H9 (cell line): ENCODE data around the gene RAPSN. TPM values are rescaled to one million over a fixed set of nuclear protein-coding genes. Genes with fewer than 3 reads are reported as not detected.

ENCODE experiments used
- DNase-seq: peaks from one replicate; pipeline ENCODE4 v3.0.0-alpha.2; 2017
- H2AFZ ChIP-seq: one replicate; pipeline ENCODE4 v1.6.1; 2013; ENCODE audit warnings: mild to moderate bottlenecking, low read length, control low read depth, moderate library complexity
- H2AK5ac ChIP-seq: 2 replicates; pipeline ENCODE4 v1.6.1; 2013; ENCODE audit warnings: low read length, control low read depth, mixed read lengths; ENCODE audit not compliant: insufficient read length
- H2BK120ac ChIP-seq: one replicate; pipeline ENCODE4 v1.6.1; 2013; ENCODE audit warnings: low read depth, mild to moderate bottlenecking, low read length, control low read depth, inconsistent platforms; ENCODE audit not compliant: poor library complexity, severe bottlenecking
- H2BK12ac ChIP-seq: 2 replicates; pipeline ENCODE4 v1.6.1; 2013; ENCODE audit warnings: low read length, control low read depth, mixed read lengths, low read depth; ENCODE audit not compliant: insufficient read length
- H2BK15ac ChIP-seq: 2 replicates; pipeline ENCODE4 v1.6.1; 2013; ENCODE audit warnings: low read depth, low read length, control low read depth
- H2BK20ac ChIP-seq: one replicate; pipeline ENCODE4 v1.6.1; 2013; ENCODE audit warnings: low read depth, mild to moderate bottlenecking, low read length, control low read depth, inconsistent platforms; ENCODE audit not compliant: poor library complexity, severe bottlenecking
- H2BK5ac ChIP-seq: 2 replicates; pipeline ENCODE4 v1.6.1; 2013; ENCODE audit warnings: low read length, control low read depth, mixed read lengths; ENCODE audit not compliant: insufficient read length
- H3K14ac ChIP-seq: 2 replicates; pipeline ENCODE4 v1.6.1; 2013; ENCODE audit warnings: low read length, control low read depth; ENCODE audit not compliant: insufficient read depth
- H3K18ac ChIP-seq: 2 replicates; pipeline ENCODE4 v1.6.1; 2013; ENCODE audit warnings: low read depth, mild to moderate bottlenecking, mixed read lengths, low read length, control low read depth; ENCODE audit not compliant: insufficient read length
- H3K23ac ChIP-seq: 2 replicates; pipeline ENCODE4 v1.6.1; 2013; ENCODE audit warnings: low read length, control low read depth, mixed read lengths, low read depth; ENCODE audit not compliant: insufficient read length
- H3K23me2 ChIP-seq: 2 replicates; pipeline ENCODE4 v1.6.1; 2013; ENCODE audit warnings: low read depth, mild to moderate bottlenecking, mixed read lengths, low read length, control low read depth; ENCODE audit not compliant: insufficient read length, poor library complexity, severe bottlenecking
- H3K27ac ChIP-seq: 2 replicates; pipeline ENCODE4 v1.5.1; 2013; ENCODE audit warnings: low read length, control low read depth, mixed read lengths, low read depth; ENCODE audit not compliant: insufficient read length
- H3K27me3 ChIP-seq: 2 replicates; pipeline ENCODE4 v1.6.1; 2013; ENCODE audit warnings: low read length, control low read depth, inconsistent platforms; ENCODE audit not compliant: insufficient read depth
- H3K4ac ChIP-seq: 2 replicates; pipeline ENCODE4 v1.6.1; 2013; ENCODE audit warnings: low read depth, mild to moderate bottlenecking, control low read depth, inconsistent platforms, low read length, moderate library complexity
- H3K4me1 ChIP-seq: 2 replicates; pipeline ENCODE4 v1.6.1; 2013; ENCODE audit warnings: low read length, control low read depth, inconsistent platforms; ENCODE audit not compliant: insufficient read depth
- H3K4me2 ChIP-seq: 2 replicates; pipeline ENCODE4 v1.6.1; 2013; ENCODE audit warnings: low read length, control low read depth, mixed read lengths; ENCODE audit not compliant: insufficient read length, insufficient read depth
- H3K56ac ChIP-seq: 2 replicates; pipeline ENCODE4 v1.6.1; 2013; ENCODE audit warnings: low read depth, mild to moderate bottlenecking, mixed read lengths, low read length, control low read depth; ENCODE audit not compliant: insufficient read length
- H3K79me1 ChIP-seq: 2 replicates; pipeline ENCODE4 v1.6.1; 2013; ENCODE audit warnings: low read depth, mild to moderate bottlenecking, moderate library complexity, low read length, control low read depth, inconsistent platforms; ENCODE audit not compliant: insufficient read depth, poor library complexity, severe bottlenecking
- H3K79me2 ChIP-seq: 2 replicates; pipeline ENCODE4 v1.6.1; 2013; ENCODE audit warnings: low read length, control low read depth, inconsistent platforms; ENCODE audit not compliant: insufficient read depth
- H3K9ac ChIP-seq: 2 replicates; pipeline ENCODE4 v1.6.1; 2013; ENCODE audit warnings: low read length, control low read depth, mixed read lengths; ENCODE audit not compliant: insufficient read length; ENCODE audit errors: extremely low read depth
- H3K9me3 ChIP-seq: one replicate; pipeline ENCODE4 v1.6.1; 2013; ENCODE audit warnings: low read depth, low read length, inconsistent platforms; ENCODE audit not compliant: control insufficient read depth
- H3T11ph ChIP-seq: one replicate; pipeline ENCODE4 v1.6.1; 2013; ENCODE audit warnings: mild to moderate bottlenecking, low read length, control low read depth, inconsistent platforms
- H4K20me1 ChIP-seq: one replicate; pipeline ENCODE4 v1.6.1; 2013; ENCODE audit not compliant: control insufficient read depth, insufficient read length, insufficient read depth
- H4K5ac ChIP-seq: 2 replicates; pipeline ENCODE4 v1.6.1; 2013; ENCODE audit warnings: low read depth, mild to moderate bottlenecking, mixed read lengths, low read length, control low read depth; ENCODE audit not compliant: insufficient read length
- H4K8ac ChIP-seq: replicated peaks from 2 replicates; pipeline ENCODE4 v1.6.1; 2013; ENCODE audit warnings: low read length, control low read depth, mixed read lengths, low read depth; ENCODE audit not compliant: insufficient read length
- H4K91ac ChIP-seq: 2 replicates; pipeline ENCODE4 v1.6.1; 2013; ENCODE audit warnings: low read depth, mild to moderate bottlenecking, moderate library complexity, mixed read lengths, low read length, control low read depth; ENCODE audit not compliant: insufficient read length
- H3K27ac Mint-ChIP-seq, 3 experiments: 2 replicates in 2 of 3; 3 replicates in 1 of 3; pipeline ENCODE4 v1.8.0; 2020 to 2021; ENCODE audit warnings: mixed read lengths in 3 of 3, mild to moderate bottlenecking in 1 of 3, moderate library complexity in 1 of 3
- H3K27me3 Mint-ChIP-seq: 2 replicates; pipeline ENCODE4 v1.8.0; 2021; ENCODE audit warnings: low read depth, mild to moderate bottlenecking, moderate library complexity, mixed read lengths
- H3K36me3 Mint-ChIP-seq, 3 experiments: 2 replicates in 2 of 3; 3 replicates in 1 of 3; pipeline ENCODE4 v1.8.0; 2020 to 2021; ENCODE audit warnings: low read depth in 3 of 3, mixed read lengths in 3 of 3; ENCODE audit not compliant: insufficient read depth in 1 of 3
- H3K4me1 Mint-ChIP-seq, 2 experiments: 2 replicates each; pipeline ENCODE4 v1.8.0; 2020; ENCODE audit warnings: mixed read lengths in 2 of 2
- H3K4me3 Mint-ChIP-seq, 2 experiments: 2 replicates in 1 of 2; 3 replicates in 1 of 2; pipeline ENCODE4 v1.8.0; 2020 to 2021; ENCODE audit warnings: mild to moderate bottlenecking in 2 of 2, mixed read lengths in 2 of 2, moderate library complexity in 1 of 2
- H3K9me3 Mint-ChIP-seq, 2 experiments: 2 replicates in 1 of 2; 3 replicates in 1 of 2; pipeline ENCODE4 v1.8.0; 2020; ENCODE audit warnings: mild to moderate bottlenecking in 2 of 2, mixed read lengths in 2 of 2, moderate library complexity in 1 of 2
- CTCF ChIP-seq: fragments of 200-600 bp; sonication (generic); conservative IDR thresholded peaks from 3 replicates; pipeline ENCODE4 v1.8.0; 2021; ENCODE audit warnings: antibody characterized with exemption, mild to moderate bottlenecking
- WGBS: extraction: QIAGEN DNeasy Blood & Tissue Kit; methylation state at CpG from one replicate; pipeline ENCODE4 v1.1.7; 2013; ENCODE audit warnings: missing lambda C conversion rate, low lambda C conversion rate, mixed read lengths; ENCODE audit not compliant: insufficient read length; ENCODE audit errors: extremely low coverage; 5-methylcytosine and 5-hydroxymethylcytosine counted together
- total RNA-seq: library from RNA; stranded (reverse); gene quantifications from 2 replicates; pipeline ENCODE4 v1.2.1, GENCODE V29; 2021

The RAPSN gene
- total RNA-seq, 1 experiment from 2014 or later: 0.48 TPM

GRCh38 chr11:47489395-47489755, 40.4 kb upstream of the RAPSN start:
- Histone ChIP-seq H3K9ac (no peak overlapping the region), H3K23me2 (no peaks in the 10 kb centered on the region), H3K79me2 (no peaks in the 10 kb centered on the region; the same call in 1 of the 2 replicates), H3K27me3 (no peaks in the 10 kb centered on the region), H3K56ac (no peak overlapping the region), H3K23ac (no peak overlapping the region), H2BK120ac (no peak overlapping the region), H4K8ac (no peak overlapping the region), H2BK15ac (no peak overlapping the region), H3K4me2 (no peak overlapping the region), H2AFZ (no peak overlapping the region), H4K91ac (no peak overlapping the region), H3K4me1 (no peaks in the 10 kb centered on the region), H2AK5ac (no peak overlapping the region), H3K9me3 (no peaks in the 10 kb centered on the region), H3K18ac (no peak overlapping the region), H2BK20ac (no peak overlapping the region), H3K79me1 (peaks cover 9% of the 10 kb centered on the region), H3K14ac (no peak overlapping the region), H3T11ph (no peak overlapping the region), H2BK5ac (no peak overlapping the region), H2BK12ac (no peak overlapping the region), H4K20me1 (no peaks in the 10 kb centered on the region), H3K4ac (no peak overlapping the region), H3K27ac (no peak overlapping the region), H4K5ac (no peak overlapping the region)
- no peak for DNase-seq
- H3K27ac Mint-ChIP-seq: no peak overlapping the region
- no peak overlapping the region for H3K4me3 Mint-ChIP-seq
- H3K4me1 Mint-ChIP-seq: no peaks in the 10 kb centered on the region
- TF ChIP-seq CTCF: no peak
- whole genome bisulfite sequencing: no CpG with 5 or more reads among the region's 2 CpGs
- H3K36me3 Mint-ChIP-seq: peaks cover 22 to 57% (median 45%) of the 10 kb centered on the region in 3 experiments; a peak in 6 of 7 replicates
- H3K9me3 Mint-ChIP-seq: no peaks in the 10 kb centered on the region
- no peaks in the 10 kb centered on the region for H3K27me3 Mint-ChIP-seq
